Astrocyte (in vitro differentiated cells and primary cell): ENCODE data around the gene AATF. TPM values are rescaled to one million over a fixed set of nuclear protein-coding genes. Genes with fewer than 3 reads are reported as not detected.

Source experiments
- DNase-seq: peaks from one replicate; pipeline ENCODE4 v3.0.0-alpha.2; 2010; ENCODE audit warnings: low read depth
- FAIRE-seq: peaks from 2 replicates; lab custom pipeline; 2011; peaks lifted over from hg19 to GRCh38; lab: Jason Lieb, UNC
- H2AFZ ChIP-seq: 2 replicates; pipeline ENCODE4 v1.6.0; 2012; ENCODE audit warnings: low read depth, low read length, inconsistent platforms
- H3K27ac ChIP-seq: 2 replicates; pipeline ENCODE4 v1.5.1; 2011; ENCODE audit warnings: low read depth, low read length, inconsistent platforms
- H3K27me3 ChIP-seq: 2 replicates; pipeline ENCODE4 v1.6.0; 2011; ENCODE audit warnings: low read length, inconsistent platforms; ENCODE audit not compliant: insufficient read depth
- H3K36me3 ChIP-seq: 2 replicates; pipeline ENCODE4 v1.5.1; 2011; ENCODE audit warnings: low read length, inconsistent platforms; ENCODE audit not compliant: insufficient read depth
- H3K4me1 ChIP-seq: 2 replicates; pipeline ENCODE4 v1.5.1; 2011; ENCODE audit warnings: low read length, inconsistent platforms; ENCODE audit not compliant: insufficient read depth
- H3K4me2 ChIP-seq: 2 replicates; pipeline ENCODE4 v1.6.0; 2012; ENCODE audit warnings: low read length, inconsistent platforms
- H3K4me3 ChIP-seq: 2 replicates; pipeline ENCODE4 v1.5.1; 2011; ENCODE audit warnings: low read depth, mild to moderate bottlenecking, low read length, inconsistent platforms; ENCODE audit not compliant: insufficient read depth
- H3K79me2 ChIP-seq: 2 replicates; pipeline ENCODE4 v1.6.0; 2012; ENCODE audit warnings: mild to moderate bottlenecking, low read length, inconsistent platforms; ENCODE audit not compliant: insufficient read depth
- H3K9ac ChIP-seq: 2 replicates; pipeline ENCODE4 v1.6.0; 2012; ENCODE audit warnings: mild to moderate bottlenecking, low read length, inconsistent platforms
- H3K9me3 ChIP-seq: 2 replicates; pipeline ENCODE4 v1.5.1; 2012; ENCODE audit warnings: low read depth, mild to moderate bottlenecking, low read length, inconsistent platforms; ENCODE audit not compliant: insufficient read depth
- H4K20me1 ChIP-seq: 2 replicates; pipeline ENCODE4 v1.6.0; 2012; ENCODE audit warnings: low read length, inconsistent platforms; ENCODE audit not compliant: insufficient read depth
- H3K27ac Mint-ChIP-seq: one replicate; pipeline ENCODE4 v1.8.0; 2021; ENCODE audit warnings: mild to moderate bottlenecking, mixed read lengths; ENCODE audit not compliant: unreplicated experiment
- H3K27me3 Mint-ChIP-seq: one replicate; pipeline ENCODE4 v1.8.0; 2021; ENCODE audit warnings: low read depth, mixed read lengths; ENCODE audit not compliant: unreplicated experiment
- H3K36me3 Mint-ChIP-seq: one replicate; pipeline ENCODE4 v1.8.0; 2021; ENCODE audit warnings: low read depth, mixed read lengths; ENCODE audit not compliant: unreplicated experiment
- H3K4me1 Mint-ChIP-seq: one replicate; pipeline ENCODE4 v1.8.0; 2021; ENCODE audit warnings: low read depth, mixed read lengths; ENCODE audit not compliant: unreplicated experiment
- H3K4me3 Mint-ChIP-seq: one replicate; pipeline ENCODE4 v1.8.0; 2021; ENCODE audit warnings: mild to moderate bottlenecking, moderate library complexity, mixed read lengths; ENCODE audit not compliant: unreplicated experiment
- H3K9me3 Mint-ChIP-seq: one replicate; pipeline ENCODE4 v1.8.0; 2021; ENCODE audit warnings: mild to moderate bottlenecking, mixed read lengths; ENCODE audit not compliant: unreplicated experiment
- CTCF ChIP-seq: IDR thresholded peaks from 2 replicates; pipeline ENCODE4 v1.5.1; 2011; ENCODE audit warnings: low read depth, mild to moderate bottlenecking, inconsistent platforms, low read length, moderate library complexity; ENCODE audit not compliant: insufficient read depth
- EZH2 ChIP-seq: IDR thresholded peaks from 2 replicates; pipeline ENCODE4 v1.6.1; 2012; ENCODE audit warnings: mild to moderate bottlenecking, low read length, inconsistent platforms; ENCODE audit not compliant: insufficient read depth
- total RNA-seq: library from RNA; stranded (reverse); gene quantifications from 2 replicates; pipeline ENCODE4 v1.2.1, GENCODE V29; 2021

Gene AATF
- total RNA-seq, 1 donor from 2014 or later = 47.1 TPM

GRCh38 chr17:36900160-36900512 is 48.6 kb upstream of the AATF start:
- Mint-ChIP-seq H3K36me3 (peaks cover under 1% of the 10 kb centered on the region), H3K9me3 (peaks cover 5% of the 10 kb centered on the region), H3K4me3 (no peak overlapping the region), H3K27me3 (peaks cover 15% of the 10 kb centered on the region), H3K4me1 (peaks cover 25% of the 10 kb centered on the region), H3K27ac (peak overlapping the region; percentile 91)
- Histone ChIP-seq H3K79me2 (no peaks in the 10 kb centered on the region), H3K4me2 (no peak overlapping the region), H2AFZ (peak overlapping the region; percentile 42), H3K27me3 (no peaks in the 10 kb centered on the region), H3K9ac (no peak overlapping the region), H3K36me3 (no peaks in the 10 kb centered on the region), H3K27ac (no peak overlapping the region), H3K4me3 (no peak overlapping the region), H4K20me1 (no peaks in the 10 kb centered on the region), H3K4me1 (peaks cover 17% of the 10 kb centered on the region), H3K9me3 (no peaks in the 10 kb centered on the region)
- DNase-seq (no peak), FAIRE-seq (no peak)
- TF ChIP-seq EZH2 = no peak
- TF ChIP-seq CTCF = no peak

- H3K4me3 ChIP-seq = no peak overlapping the region
- Mint-ChIP-seq H3K27ac (peak overlapping the region; percentile 97), H3K27me3 (peaks cover 7% of the 10 kb centered on the region), H3K4me1 (peaks cover 25% of the 10 kb centered on the region), H3K36me3 (no peaks in the 10 kb centered on the region), H3K4me3 (peak overlapping the region; percentile 17), H3K9me3 (peaks cover 2% of the 10 kb centered on the region)
- H3K36me3 ChIP-seq = no peaks in the 10 kb centered on the region
- peak; percentile 92 for DNase-seq
- peak overlapping the region; percentile 17 for H3K9ac ChIP-seq
- FAIRE-seq = no peak
- H3K9me3 ChIP-seq = no peaks in the 10 kb centered on the region
- H3K27ac ChIP-seq = peak overlapping the region; percentile 77
- H2AFZ ChIP-seq = peak overlapping the region; percentile 15
- H3K4me2 ChIP-seq = peak overlapping the region; percentile 34
- TF ChIP-seq CTCF (no peak), EZH2 (no peak)
- H3K27me3 ChIP-seq = no peaks in the 10 kb centered on the region
- H3K4me1 ChIP-seq = peaks cover 17% of the 10 kb centered on the region
- no peaks in the 10 kb centered on the region for H3K79me2 ChIP-seq
- H4K20me1 ChIP-seq = no peaks in the 10 kb centered on the region
Measured at GRCh38 chr17:36901506-36901905, 47.2 kb upstream of the AATF start.

- no peaks in the 10 kb centered on the region for H3K9me3 Mint-ChIP-seq
- H3K9ac ChIP-seq = no peak overlapping the region
- H3K36me3 Mint-ChIP-seq = no peaks in the 10 kb centered on the region
- H3K27me3 Mint-ChIP-seq = peaks cover 23% of the 10 kb centered on the region
- FAIRE-seq (no peak), DNase-seq (no peak)
- no peaks in the 10 kb centered on the region for H3K36me3 ChIP-seq
- H3K4me1 ChIP-seq = no peaks in the 10 kb centered on the region
- H3K27me3 ChIP-seq = peaks cover 5% of the 10 kb centered on the region
- H3K79me2 ChIP-seq = no peaks in the 10 kb centered on the region
- no peak for TF ChIP-seq CTCF
- TF ChIP-seq EZH2 = no peak
- no peaks in the 10 kb centered on the region for H4K20me1 ChIP-seq
- peaks cover 4% of the 10 kb centered on the region for H3K4me1 Mint-ChIP-seq
- H3K27ac Mint-ChIP-seq = no peak overlapping the region
- no peak overlapping the region for H2AFZ ChIP-seq
- peak overlapping the region; percentile 45 for H3K4me3 Mint-ChIP-seq
- H3K9me3 ChIP-seq = no peaks in the 10 kb centered on the region
- no peak overlapping the region for H3K27ac ChIP-seq
- H3K4me2 ChIP-seq = no peak overlapping the region
- H3K4me3 ChIP-seq = no peak overlapping the region
Measured at GRCh38 chr17:36907407-36907806, 41.3 kb upstream of the AATF start.
